K562 (cell line): ENCODE measurements around the gene ANKRD10. TPM values are rescaled to one million over a fixed set of nuclear protein-coding genes. Genes with fewer than 3 reads are reported as not detected.

ENCODE experiments used
- BDP1 ChIP-seq: IDR thresholded peaks from 3 replicates; pipeline ENCODE4 v1.6.1; 2011; ENCODE audit not compliant: insufficient read length, insufficient read depth
- BMI1 ChIP-seq: fragments of 150-350 bp; IDR thresholded peaks from 2 replicates; pipeline ENCODE4 v1.6.1; 2014; ENCODE audit warnings: low read length
- CEBPB ChIP-seq: fragments of 450-650 bp; IDR thresholded peaks from 2 replicates; pipeline ENCODE4 v1.6.1; 2016; ENCODE audit warnings: missing genetic modification characterization, missing compliant biosample characterization
- CHD1 ChIP-seq: fragments of 200-600 bp; sonication (generic); IDR thresholded peaks from one replicate; pipeline ENCODE4 v1.6.1; 2012; ENCODE audit warnings: mild to moderate bottlenecking, moderate library complexity, low read length, inconsistent platforms
- EGR1 ChIP-seq: fragments of 450-650 bp; conservative IDR thresholded peaks from 2 replicates; pipeline ENCODE4 v1.6.1; 2017; ENCODE audit warnings: mild to moderate bottlenecking
- EHMT2 ChIP-seq: fragments of 450-650 bp; IDR thresholded peaks from 2 replicates; pipeline ENCODE4 v1.6.1; 2018; ENCODE audit warnings: antibody characterized with exemption
- ETS2 ChIP-seq: IDR thresholded peaks from 2 replicates; pipeline ENCODE4 v1.6.1; 2016; ENCODE audit warnings: borderline replicate concordance, missing genetic modification characterization, mild to moderate bottlenecking, moderate library complexity, missing compliant biosample characterization; ENCODE audit not compliant: poor library complexity, severe bottlenecking
- KDM2B ChIP-seq: fragments of 250-450 bp; sonication (Bioruptor Pico); IDR thresholded peaks from 2 replicates; pipeline ENCODE4 v1.8.0; 2021; ENCODE audit warnings: mild to moderate bottlenecking, moderate library complexity
- KDM4B ChIP-seq, 2 experiments: fragments of 450-650 bp in 1 of 2; sonication (generic) in 1 of 2; IDR thresholded peaks; 2 replicates each; pipeline ENCODE4 v1.6.1; 2016 to 2017; ENCODE audit warnings: borderline replicate concordance in 2 of 2, antibody characterized with exemption in 1 of 2, low read depth in 1 of 2, mild to moderate bottlenecking in 1 of 2
- KLF13 ChIP-seq: fragments of 450-650 bp; IDR thresholded peaks from 2 replicates; pipeline ENCODE4 v1.6.1; 2016; ENCODE audit warnings: missing genetic modification characterization, low read depth, mild to moderate bottlenecking, missing compliant biosample characterization, moderate library complexity, borderline replicate concordance
- NR2C1 ChIP-seq, 2 experiments: fragments of 450-650 bp; IDR thresholded peaks; 2 replicates each; pipeline ENCODE4 v1.6.1; 2017; ENCODE audit warnings: mild to moderate bottlenecking in 2 of 2, antibody characterized with exemption in 1 of 2, inconsistent platforms in 1 of 2, missing compliant biosample characterization in 1 of 2, missing genetic modification characterization in 1 of 2
- RBBP5 ChIP-seq: fragments of 200-600 bp; sonication (generic); IDR thresholded peaks from 2 replicates; pipeline ENCODE4 v1.6.1; 2012; ENCODE audit warnings: borderline replicate concordance, mild to moderate bottlenecking, low read length, control low read depth, inconsistent platforms; ENCODE audit not compliant: insufficient read depth, poor library complexity, severe bottlenecking
- RNF2 ChIP-seq: sonication (generic); IDR thresholded peaks from 2 replicates; pipeline ENCODE4 v1.6.1; 2016
- STAT5A ChIP-seq: IDR thresholded peaks from 2 replicates; pipeline ENCODE4 v1.6.1; 2012; ENCODE audit warnings: low read length, inconsistent platforms, borderline replicate concordance
- TAF9B ChIP-seq: fragments of 450-650 bp; IDR thresholded peaks from 2 replicates; pipeline ENCODE4 v1.6.1; 2018; ENCODE audit warnings: mild to moderate bottlenecking; ENCODE audit not compliant: partially characterized antibody
- ZNF347 ChIP-seq: fragments of 450-650 bp; formaldehyde crosslinking; IDR thresholded peaks from 2 replicates; pipeline ENCODE4 v1.4.0; 2020; ENCODE audit warnings: low read depth, mild to moderate bottlenecking, moderate library complexity
- ZNF507 ChIP-seq: conservative IDR thresholded peaks from 2 replicates; pipeline ENCODE4 v1.6.1; 2017; ENCODE audit warnings: missing genetic modification characterization, missing compliant biosample characterization
- ZNF561 ChIP-seq: fragments of 450-650 bp; formaldehyde crosslinking; conservative IDR thresholded peaks from 2 replicates; pipeline ENCODE4 v1.4.0; 2020; ENCODE audit warnings: mild to moderate bottlenecking, moderate library complexity
- ZNF707 ChIP-seq: fragments of 250-450 bp; sonication (Bioruptor Pico); conservative IDR thresholded peaks from 2 replicates; pipeline ENCODE4 v1.8.0; 2022; ENCODE audit warnings: inconsistent platforms, mild to moderate bottlenecking, moderate library complexity
- polyA plus RNA-seq, 8 experiments: library from polyadenylated mRNA; depleted of rRNA in 4 of 8; stranded (reverse) in 5 of 8; unstranded in 3 of 8; fragments of >200 nt; fragmentation: Nextera tagmentation in 2 of 8; fragmentation: Illumina TruSeq in 1 of 8; extraction: Ambion mirVana in 2 of 8; extraction: Trizol in 1 of 8; gene quantifications; 2 replicates each; pipeline versions ENCODE4 v1.2.1 to v1.2.3, GENCODE V29; 2011 to 2014; ENCODE audit warnings: inconsistent platforms in 1 of 8, missing spikeins in 1 of 8
- total RNA-seq, 7 experiments: library from RNA; depleted of rRNA in 6 of 7; stranded (reverse); fragments of >200 nt in 6 of 7; fragmentation: Illumina TruSeq in 2 of 7; extraction: Trizol in 2 of 7; gene quantifications; 2 replicates each; pipeline versions ENCODE4 v1.2.1 to v1.2.3, GENCODE V29; 2011 to 2021; ENCODE audit warnings: low replicate concordance in 1 of 7
- TF ChIP-seq, protein P1 (sequence below), 2 experiments: fragments of 450-650 bp in 1 of 2; sonication (generic) in 1 of 2; formaldehyde crosslinking in 1 of 2; IDR thresholded peaks; 2 replicates each; pipeline versions ENCODE4 v1.7.1 to v1.9.0; 2016 to 2022; ENCODE audit warnings: inconsistent platforms in 1 of 2, mild to moderate bottlenecking in 1 of 2, missing genetic modification reagents in 1 of 2

ANKRD10 gene
- total and polyA plus RNA-seq, 9 of the 15 experiments (the other 6 are each of a cell fraction or from before 2014, with no cell fraction given): 21.7 to 183 (median 45.0) TPM

DNA sequence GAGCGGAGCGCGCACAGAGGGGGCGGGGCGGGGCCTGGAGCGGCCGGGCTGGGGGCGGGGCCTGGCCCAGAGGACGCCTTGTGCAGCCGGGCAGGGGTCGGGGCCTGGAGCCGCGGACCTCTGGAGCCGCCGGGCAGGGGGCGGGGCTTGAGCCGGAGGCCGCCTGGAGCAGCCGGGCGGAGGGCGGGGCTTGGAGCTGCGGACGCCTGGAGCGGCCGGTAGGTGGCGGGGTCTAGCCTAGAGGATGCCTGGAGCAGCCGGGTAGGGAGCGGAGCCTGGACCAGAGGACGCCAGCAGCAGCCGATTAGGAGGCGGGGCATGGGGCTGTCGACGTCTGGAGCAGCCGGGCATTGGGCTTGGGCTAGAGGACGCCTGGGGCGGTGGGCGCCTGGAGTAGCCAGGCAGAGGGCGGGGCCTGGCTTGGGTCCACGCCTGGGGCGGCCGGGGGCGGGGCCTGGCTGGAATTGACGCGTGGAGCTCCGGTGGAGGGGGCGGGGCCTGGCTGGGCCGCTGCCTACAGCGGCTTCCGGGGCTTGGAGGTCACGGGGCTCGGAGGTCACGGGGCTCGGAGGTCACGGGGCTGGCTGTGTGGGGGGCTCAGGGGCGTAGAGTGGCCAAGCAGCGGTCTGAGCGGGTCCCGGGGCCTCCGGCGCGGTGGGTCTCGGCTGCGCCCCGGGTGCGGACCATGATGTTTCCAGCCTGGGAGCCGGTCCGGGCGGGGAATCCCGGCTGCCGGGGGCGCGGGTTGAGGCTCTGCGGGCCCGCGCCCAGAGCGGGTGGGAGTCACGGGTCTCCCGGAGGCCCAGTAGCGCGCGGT lies at the start of gene ANKRD10 (continued):
- TF ChIP-seq, protein P1, sequence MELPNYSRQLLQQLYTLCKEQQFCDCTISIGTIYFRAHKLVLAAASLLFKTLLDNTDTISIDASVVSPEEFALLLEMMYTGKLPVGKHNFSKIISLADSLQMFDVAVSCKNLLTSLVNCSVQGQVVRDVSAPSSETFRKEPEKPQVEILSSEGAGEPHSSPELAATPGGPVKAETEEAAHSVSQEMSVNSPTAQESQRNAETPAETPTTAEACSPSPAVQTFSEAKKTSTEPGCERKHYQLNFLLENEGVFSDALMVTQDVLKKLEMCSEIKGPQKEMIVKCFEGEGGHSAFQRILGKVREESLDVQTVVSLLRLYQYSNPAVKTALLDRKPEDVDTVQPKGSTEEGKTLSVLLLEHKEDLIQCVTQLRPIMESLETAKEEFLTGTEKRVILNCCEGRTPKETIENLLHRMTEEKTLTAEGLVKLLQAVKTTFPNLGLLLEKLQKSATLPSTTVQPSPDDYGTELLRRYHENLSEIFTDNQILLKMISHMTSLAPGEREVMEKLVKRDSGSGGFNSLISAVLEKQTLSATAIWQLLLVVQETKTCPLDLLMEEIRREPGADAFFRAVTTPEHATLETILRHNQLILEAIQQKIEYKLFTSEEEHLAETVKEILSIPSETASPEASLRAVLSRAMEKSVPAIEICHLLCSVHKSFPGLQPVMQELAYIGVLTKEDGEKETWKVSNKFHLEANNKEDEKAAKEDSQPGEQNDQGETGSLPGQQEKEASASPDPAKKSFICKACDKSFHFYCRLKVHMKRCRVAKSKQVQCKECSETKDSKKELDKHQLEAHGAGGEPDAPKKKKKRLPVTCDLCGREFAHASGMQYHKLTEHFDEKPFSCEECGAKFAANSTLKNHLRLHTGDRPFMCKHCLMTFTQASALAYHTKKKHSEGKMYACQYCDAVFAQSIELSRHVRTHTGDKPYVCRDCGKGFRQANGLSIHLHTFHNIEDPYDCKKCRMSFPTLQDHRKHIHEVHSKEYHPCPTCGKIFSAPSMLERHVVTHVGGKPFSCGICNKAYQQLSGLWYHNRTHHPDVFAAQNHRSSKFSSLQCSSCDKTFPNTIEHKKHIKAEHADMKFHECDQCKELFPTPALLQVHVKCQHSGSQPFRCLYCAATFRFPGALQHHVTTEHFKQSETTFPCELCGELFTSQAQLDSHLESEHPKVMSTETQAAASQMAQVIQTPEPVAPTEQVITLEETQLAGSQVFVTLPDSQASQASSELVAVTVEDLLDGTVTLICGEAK (IDR thresholded peaks at IDR 0.05): no peak
- TF ChIP-seq, protein P1 (CRISPR knock-in tag; IDR thresholded peaks at IDR 0.05): no peak
- no peak for TF ChIP-seq BMI1
- peak; percentile 28; the same call in 1 of the 2 replicates for TF ChIP-seq RNF2
- no peak for TF ChIP-seq KDM2B
- TF ChIP-seq NR2C1 (IDR thresholded peaks at IDR 0.05): peak; percentile 84
- peak; percentile 89 for TF ChIP-seq NR2C1 (tag; IDR thresholded peaks at IDR 0.05)
- no peak for TF ChIP-seq KDM4B (IDR thresholded peaks at IDR 0.05; ENCODE audit: borderline replicate concordance in 2 of 2, low read depth in 1 of 2)
- no peak for TF ChIP-seq BDP1
- TF ChIP-seq STAT5A: no peak
- no peak for TF ChIP-seq ETS2 (tag)
- TF ChIP-seq EGR1: 0 out of 2 replicates have a peak, but pooled peaks have one; percentile 14
- TF ChIP-seq CEBPB: no peak
- TF ChIP-seq ZNF507 (tag): no peak
- TF ChIP-seq ZNF347 (CRISPR knock-in tag): no peak
- TF ChIP-seq ZNF707: no peak
- no peak for TF ChIP-seq KLF13 (tag)
- no peak for TF ChIP-seq CHD1
- TF ChIP-seq TAF9B: no peak
- peak; percentile 45 for TF ChIP-seq RBBP5
- no peak for TF ChIP-seq ZNF561
- no peak for TF ChIP-seq EHMT2
